ENCODE measurements around the gene RIPOR1. TPM values are rescaled to one million over a fixed set of nuclear protein-coding genes. Genes with fewer than 3 reads are reported as not detected.

RIPOR1 gene
- total RNA-seq, 1 donor: 25.5 TPM

DNA sequence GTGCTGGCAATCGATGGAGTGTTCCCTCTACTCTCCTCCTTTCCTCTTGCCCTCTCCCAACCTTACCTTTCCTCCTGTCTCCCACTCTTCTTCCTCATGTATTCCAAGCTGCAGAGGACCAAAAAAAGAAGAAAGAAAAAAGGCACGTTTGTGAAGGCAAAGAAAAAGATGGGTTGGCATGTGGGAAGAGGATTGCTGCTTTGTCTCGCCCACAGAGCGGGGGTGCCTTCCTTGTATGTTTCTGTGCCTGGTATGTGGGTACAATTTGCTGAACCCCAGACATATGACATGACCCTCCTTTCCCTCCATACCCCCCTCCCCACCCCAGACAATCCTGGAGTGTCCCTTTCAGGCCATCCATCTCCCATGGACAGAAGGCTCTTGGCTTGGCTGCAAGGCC lies 20.6 kb downstream of the RIPOR1 start:
- no peak overlapping the region for H3K4me3 ChIP-seq (ENCODE audit: low read depth, low read length)
- DNase-seq (ENCODE audit: low read depth): no peak
- TF ChIP-seq, protein P1, sequence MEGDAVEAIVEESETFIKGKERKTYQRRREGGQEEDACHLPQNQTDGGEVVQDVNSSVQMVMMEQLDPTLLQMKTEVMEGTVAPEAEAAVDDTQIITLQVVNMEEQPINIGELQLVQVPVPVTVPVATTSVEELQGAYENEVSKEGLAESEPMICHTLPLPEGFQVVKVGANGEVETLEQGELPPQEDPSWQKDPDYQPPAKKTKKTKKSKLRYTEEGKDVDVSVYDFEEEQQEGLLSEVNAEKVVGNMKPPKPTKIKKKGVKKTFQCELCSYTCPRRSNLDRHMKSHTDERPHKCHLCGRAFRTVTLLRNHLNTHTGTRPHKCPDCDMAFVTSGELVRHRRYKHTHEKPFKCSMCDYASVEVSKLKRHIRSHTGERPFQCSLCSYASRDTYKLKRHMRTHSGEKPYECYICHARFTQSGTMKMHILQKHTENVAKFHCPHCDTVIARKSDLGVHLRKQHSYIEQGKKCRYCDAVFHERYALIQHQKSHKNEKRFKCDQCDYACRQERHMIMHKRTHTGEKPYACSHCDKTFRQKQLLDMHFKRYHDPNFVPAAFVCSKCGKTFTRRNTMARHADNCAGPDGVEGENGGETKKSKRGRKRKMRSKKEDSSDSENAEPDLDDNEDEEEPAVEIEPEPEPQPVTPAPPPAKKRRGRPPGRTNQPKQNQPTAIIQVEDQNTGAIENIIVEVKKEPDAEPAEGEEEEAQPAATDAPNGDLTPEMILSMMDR (IDR thresholded peaks at IDR 0.05; ENCODE audit: insufficient read depth, low read depth, low read length): no peak

DNA sequence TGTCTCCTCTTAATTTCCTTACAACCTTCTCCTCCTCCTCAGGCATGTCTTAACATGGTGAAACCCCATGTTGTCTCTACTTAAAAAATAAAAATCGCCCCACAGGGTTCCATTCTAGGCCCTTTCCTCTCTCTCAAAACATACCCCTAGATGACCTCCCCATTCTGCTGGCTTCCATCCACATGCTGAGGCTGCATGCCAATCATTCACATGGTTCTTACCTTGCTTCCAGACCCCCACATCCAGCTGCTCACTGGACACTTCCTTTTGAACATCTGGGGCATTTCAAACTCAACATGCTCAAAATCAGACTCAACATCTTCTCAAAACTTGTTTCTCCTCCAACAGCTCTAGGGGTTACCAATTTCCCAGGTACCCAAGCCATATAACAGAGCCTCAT lies 21.3 kb downstream of the RIPOR1 start:
- TF ChIP-seq, protein P1 (IDR thresholded peaks at IDR 0.05; ENCODE audit: insufficient read depth, low read depth, low read length): no peak
- no peak for DNase-seq (ENCODE audit: low read depth)
- no peak overlapping the region for H3K4me3 ChIP-seq (ENCODE audit: low read depth, low read length)

DNA sequence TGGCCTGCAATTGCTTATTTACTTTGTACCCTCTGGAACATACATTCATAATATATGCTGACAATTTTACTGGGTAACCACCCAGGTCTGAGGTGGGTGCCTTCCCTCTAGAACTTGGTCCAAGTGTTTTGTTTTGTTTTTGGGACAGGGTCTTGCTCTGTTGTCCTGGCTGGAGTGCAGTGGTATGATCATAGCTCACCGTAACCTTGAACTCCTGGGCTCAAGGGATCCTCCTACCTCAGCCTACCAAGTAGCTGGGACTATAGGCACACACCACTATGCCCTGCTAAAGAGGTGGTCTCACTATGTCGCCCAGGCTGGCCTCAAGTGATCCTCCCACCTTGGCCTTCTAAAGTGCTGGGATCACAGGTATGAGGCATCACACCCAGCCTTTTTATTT lies 22.5 kb downstream of the RIPOR1 start:
- H3K4me3 ChIP-seq (ENCODE audit: low read depth, low read length): no peak overlapping the region
- TF ChIP-seq, protein P1 (IDR thresholded peaks at IDR 0.05; ENCODE audit: insufficient read depth, low read depth, low read length): no peak
- no peak for DNase-seq (ENCODE audit: low read depth)

DNA sequence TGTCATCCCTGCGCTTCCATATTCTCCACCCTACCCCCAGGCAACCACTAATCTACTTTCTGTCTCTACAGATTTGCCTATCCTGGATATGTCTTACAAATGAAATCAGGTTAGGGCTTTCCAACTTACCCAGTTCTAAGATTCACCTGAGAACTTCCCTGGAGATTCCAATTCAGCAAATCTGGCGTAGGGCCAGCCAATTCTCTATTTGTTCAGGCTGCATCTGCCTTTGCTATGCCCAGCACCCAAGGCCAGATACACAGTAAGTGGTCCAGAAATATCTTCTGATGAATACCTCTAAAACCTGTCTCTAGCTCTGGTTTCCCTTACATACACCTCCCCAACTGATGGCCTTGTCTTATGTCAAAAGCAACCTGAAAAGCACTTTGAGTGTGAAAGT lies 23.3 kb downstream of the RIPOR1 start:
- H3K4me3 ChIP-seq (ENCODE audit: low read depth, low read length): no peak overlapping the region
- no peak for DNase-seq (ENCODE audit: low read depth)
- TF ChIP-seq, protein P1 (IDR thresholded peaks at IDR 0.05; ENCODE audit: insufficient read depth, low read depth, low read length): no peak

DNA sequence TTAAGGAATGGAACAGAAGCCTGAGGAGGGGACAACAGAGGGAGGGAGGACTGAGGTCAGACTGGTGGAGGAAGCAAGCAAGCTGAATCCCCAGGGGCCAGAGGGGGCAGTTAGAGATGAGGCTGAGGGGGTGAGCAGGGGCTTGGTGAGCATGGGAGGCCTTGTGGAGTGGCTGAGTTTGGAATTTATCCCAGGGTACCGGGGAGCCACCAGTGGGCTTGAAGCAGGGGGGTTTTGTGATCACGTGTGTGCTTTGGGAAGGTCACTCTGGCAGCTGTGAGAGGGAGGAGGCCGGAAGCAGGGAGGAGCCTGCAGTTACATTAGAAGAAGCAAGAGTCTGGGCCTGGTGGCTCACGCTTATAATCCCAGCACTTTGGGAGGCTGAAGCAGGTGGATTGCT lies 23.8 kb downstream of the RIPOR1 start:
- TF ChIP-seq, protein P1 (IDR thresholded peaks at IDR 0.05; ENCODE audit: insufficient read depth, low read depth, low read length): no peak
- no peak overlapping the region for H3K4me3 ChIP-seq (ENCODE audit: low read depth, low read length)
- DNase-seq (ENCODE audit: low read depth): no peak

DNA sequence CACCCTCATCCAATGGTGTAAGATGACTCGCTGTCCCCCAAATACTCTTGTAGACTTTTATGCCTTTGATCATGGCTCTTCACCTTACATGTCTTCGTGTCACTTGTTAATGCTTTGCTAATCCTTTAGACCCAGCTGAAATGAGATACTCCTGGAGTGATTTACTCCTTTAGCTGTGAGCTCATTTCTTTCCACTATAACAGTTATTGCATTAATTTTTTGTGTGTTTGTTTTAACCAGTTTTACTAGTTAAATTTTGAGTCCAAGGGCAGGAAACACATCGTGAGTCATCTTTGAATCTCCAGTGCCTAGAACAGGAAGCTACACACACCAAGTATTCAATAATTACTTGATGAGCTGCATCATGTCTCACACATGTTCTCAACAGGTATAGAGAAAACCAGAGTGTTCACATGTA lies 27.2 kb downstream of the RIPOR1 start:
- peak; percentile 66 for DNase-seq (ENCODE audit: low read depth)

DNA sequence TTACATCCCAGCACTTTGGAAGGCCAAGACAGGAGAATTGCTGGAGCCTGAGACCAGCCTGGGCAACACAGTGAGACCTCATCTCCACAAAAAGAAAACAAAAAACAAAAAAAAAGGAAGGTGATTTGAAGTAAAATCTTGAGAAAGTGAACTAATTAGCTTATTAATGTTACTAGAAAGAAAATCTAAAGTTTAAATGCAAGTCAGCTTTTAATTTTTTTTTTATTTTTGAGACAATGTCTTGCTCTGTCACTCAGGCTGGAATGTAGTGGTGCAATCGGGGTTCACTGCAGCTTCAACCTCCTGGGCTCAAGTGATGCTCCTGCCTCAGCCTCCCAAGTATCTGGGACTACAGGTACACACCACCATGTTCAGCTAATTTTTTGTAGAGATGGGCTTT lies 30.2 kb downstream of the RIPOR1 start:
- no peak for DNase-seq (ENCODE audit: low read depth)
- TF ChIP-seq, protein P1 (IDR thresholded peaks at IDR 0.05; ENCODE audit: insufficient read depth, low read depth, low read length): no peak
- no peak overlapping the region for H3K4me3 ChIP-seq (ENCODE audit: low read depth, low read length)

More for the DNA sequence above, 27.2 kb downstream of the RIPOR1 start:
- TF ChIP-seq, protein P1 (IDR thresholded peaks at IDR 0.05; ENCODE audit: insufficient read depth, low read depth, low read length): no peak
- H3K4me3 ChIP-seq (ENCODE audit: low read depth, low read length): no peak overlapping the region
